ENCODE data around the gene BBOX1. TPM values are rescaled to one million over a fixed set of nuclear protein-coding genes. Genes with fewer than 3 reads are reported as not detected.

The BBOX1 gene
- polyA plus RNA-seq, 3 donors, result not detected

DNA sequence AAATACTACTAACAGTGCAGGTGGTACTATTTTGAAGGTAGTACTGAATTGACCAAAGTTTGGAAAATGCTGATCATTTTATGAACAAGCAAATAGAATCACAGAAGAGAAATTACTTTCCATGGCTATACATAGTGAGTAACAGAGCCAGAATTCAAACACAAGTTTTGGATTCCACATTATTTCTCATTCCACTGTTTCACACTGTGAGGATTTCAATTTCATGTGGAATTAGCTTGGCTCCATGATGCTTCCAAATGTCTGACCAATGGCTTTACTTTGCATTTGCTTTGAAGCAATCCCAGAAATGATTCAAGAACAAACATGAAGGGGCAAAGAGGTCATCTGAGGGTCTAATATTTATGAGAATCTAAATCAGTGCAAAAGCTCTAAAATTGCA is 98.1 kb downstream of the BBOX1 start:
- no peaks in the 10 kb centered on the region for H4K20me1 ChIP-seq (ENCODE audit: insufficient read depth, low read length)
- no peak for DNase-seq
- Mint-ChIP-seq H3K27me3 (ENCODE audit: low read depth in 3 of 3) (peaks cover 0 to 4% (median 0%) of the 10 kb centered on the region in 3 donors), H3K4me1 (no peaks in the 10 kb centered on the region), H3K36me3 (no peaks in the 10 kb centered on the region), H3K9me3 (peaks cover 8 to 30% (median 16%) of the 10 kb centered on the region in 7 donors), H3K27ac (no peak overlapping the region), H3K4me3 (no peak overlapping the region)
- no peak overlapping the region for H3K27ac ChIP-seq (ENCODE audit: low read depth in 1 of 2, low read length in 2 of 2)
- no peaks in the 10 kb centered on the region for H3K4me1 ChIP-seq (ENCODE audit: control insufficient read depth in 1 of 2, insufficient read depth in 2 of 2, low read length in 2 of 2)
- H3K4me3 ChIP-seq (replicated peaks in 1 of 3; ENCODE audit: low read depth in 2 of 3, low read length in 3 of 3), result no peak overlapping the region
- H3K9ac ChIP-seq (ENCODE audit: insufficient read depth, low read length, poor library complexity, severe bottlenecking), result no peak overlapping the region
- peaks cover 10 to 14% of the 10 kb centered on the region in 2 donors for H3K9me3 ChIP-seq (replicated peaks in 1 of 2; ENCODE audit: control insufficient read depth in 1 of 2, insufficient read depth in 1 of 2, low read length in 2 of 2)
- no peaks in the 10 kb centered on the region for H3K36me3 ChIP-seq (replicated peaks in 1 of 2; ENCODE audit: control insufficient read depth in 1 of 2, insufficient read depth in 2 of 2, low read length in 2 of 2)
- H3K4me2 ChIP-seq (replicated peaks; ENCODE audit: extremely low read depth, low read length, poor library complexity, severe bottlenecking), result no peak overlapping the region
- H2AFZ ChIP-seq (ENCODE audit: insufficient read depth, low read depth, low read length, poor library complexity, severe bottlenecking), result no peak overlapping the region
- no peaks in the 10 kb centered on the region for H3K27me3 ChIP-seq (ENCODE audit: control insufficient read depth in 2 of 2, insufficient read depth in 2 of 2, low read length in 2 of 2)
- intact Hi-C loops (cut with micrococcal nuclease), result no loop called here
- no peaks in the 10 kb centered on the region for H3K79me2 ChIP-seq (ENCODE audit: insufficient read depth, low read length)
- TF ChIP-seq, protein P1, sequence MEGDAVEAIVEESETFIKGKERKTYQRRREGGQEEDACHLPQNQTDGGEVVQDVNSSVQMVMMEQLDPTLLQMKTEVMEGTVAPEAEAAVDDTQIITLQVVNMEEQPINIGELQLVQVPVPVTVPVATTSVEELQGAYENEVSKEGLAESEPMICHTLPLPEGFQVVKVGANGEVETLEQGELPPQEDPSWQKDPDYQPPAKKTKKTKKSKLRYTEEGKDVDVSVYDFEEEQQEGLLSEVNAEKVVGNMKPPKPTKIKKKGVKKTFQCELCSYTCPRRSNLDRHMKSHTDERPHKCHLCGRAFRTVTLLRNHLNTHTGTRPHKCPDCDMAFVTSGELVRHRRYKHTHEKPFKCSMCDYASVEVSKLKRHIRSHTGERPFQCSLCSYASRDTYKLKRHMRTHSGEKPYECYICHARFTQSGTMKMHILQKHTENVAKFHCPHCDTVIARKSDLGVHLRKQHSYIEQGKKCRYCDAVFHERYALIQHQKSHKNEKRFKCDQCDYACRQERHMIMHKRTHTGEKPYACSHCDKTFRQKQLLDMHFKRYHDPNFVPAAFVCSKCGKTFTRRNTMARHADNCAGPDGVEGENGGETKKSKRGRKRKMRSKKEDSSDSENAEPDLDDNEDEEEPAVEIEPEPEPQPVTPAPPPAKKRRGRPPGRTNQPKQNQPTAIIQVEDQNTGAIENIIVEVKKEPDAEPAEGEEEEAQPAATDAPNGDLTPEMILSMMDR (IDR thresholded peaks at IDR 0.05), result no peak

DNA sequence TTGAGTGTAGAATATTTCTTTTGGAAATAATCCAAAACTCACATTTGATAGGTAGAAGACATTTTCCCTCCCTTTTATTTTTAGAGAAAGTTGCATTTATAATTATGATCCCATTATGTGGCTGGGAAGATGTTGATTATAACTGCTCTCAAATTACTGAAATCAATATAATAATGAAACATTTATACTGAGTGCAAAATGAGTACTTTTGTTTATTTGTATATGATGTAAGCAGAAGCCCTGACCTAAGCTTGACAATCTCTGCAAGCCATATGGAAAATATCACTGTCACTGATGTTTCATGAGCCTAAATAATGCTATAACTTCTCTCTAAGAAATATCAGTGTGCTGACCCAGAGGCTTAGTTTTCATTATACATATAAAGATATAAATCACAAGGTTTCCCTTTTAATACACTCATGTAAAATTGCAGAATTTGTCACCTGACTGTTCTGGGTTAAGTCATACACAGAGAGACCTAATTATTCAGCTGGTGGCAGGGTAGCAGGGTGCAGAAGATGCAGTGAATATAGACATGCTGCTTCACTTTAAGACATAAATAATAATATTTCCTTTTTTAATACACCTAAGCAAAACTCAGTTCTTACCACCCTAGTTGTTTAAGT is 99.2 kb downstream of the BBOX1 start:
- H2AFZ ChIP-seq (ENCODE audit: insufficient read depth, low read depth, low read length, poor library complexity, severe bottlenecking), result no peak overlapping the region
- H3K36me3 ChIP-seq (replicated peaks in 1 of 2; ENCODE audit: control insufficient read depth in 1 of 2, insufficient read depth in 2 of 2, low read length in 2 of 2), result no peaks in the 10 kb centered on the region
- Mint-ChIP-seq H3K27me3 (ENCODE audit: low read depth in 3 of 3) (peaks cover 0 to 5% (median 1%) of the 10 kb centered on the region in 3 donors), H3K36me3 (no peaks in the 10 kb centered on the region), H3K27ac (no peak overlapping the region), H3K4me3 (no peak overlapping the region), H3K4me1 (no peaks in the 10 kb centered on the region), H3K9me3 (peaks cover 8 to 30% (median 16%) of the 10 kb centered on the region in 7 donors)
- H3K27me3 ChIP-seq (ENCODE audit: control insufficient read depth in 2 of 2, insufficient read depth in 2 of 2, low read length in 2 of 2), result no peaks in the 10 kb centered on the region
- TF ChIP-seq, protein P1 (IDR thresholded peaks at IDR 0.05), result no peak
- H3K79me2 ChIP-seq (ENCODE audit: insufficient read depth, low read length), result no peaks in the 10 kb centered on the region
- no peak overlapping the region for H3K27ac ChIP-seq (ENCODE audit: low read depth in 1 of 2, low read length in 2 of 2)
- no peak overlapping the region for H3K9ac ChIP-seq (ENCODE audit: insufficient read depth, low read length, poor library complexity, severe bottlenecking)
- intact Hi-C loops (cut with micrococcal nuclease), result no loop called here
- no peak for DNase-seq
- H3K9me3 ChIP-seq (replicated peaks in 1 of 2; ENCODE audit: control insufficient read depth in 1 of 2, insufficient read depth in 1 of 2, low read length in 2 of 2), result peaks cover 10 to 14% of the 10 kb centered on the region in 2 donors
- no peaks in the 10 kb centered on the region for H4K20me1 ChIP-seq (ENCODE audit: insufficient read depth, low read length)
- H3K4me2 ChIP-seq (replicated peaks; ENCODE audit: extremely low read depth, low read length, poor library complexity, severe bottlenecking), result no peak overlapping the region
- no peaks in the 10 kb centered on the region for H3K4me1 ChIP-seq (ENCODE audit: control insufficient read depth in 1 of 2, insufficient read depth in 2 of 2, low read length in 2 of 2)
- no peak overlapping the region for H3K4me3 ChIP-seq (replicated peaks in 1 of 3; ENCODE audit: low read depth in 2 of 3, low read length in 3 of 3)

Measured in CD14-positive monocyte (primary cell).